HEK293 (cell line): ENCODE measurements around the gene TMCC2.

Source experiments
- CTCF ChIA-PET: fragments of 350-600 bp; formaldehyde crosslinking; extraction: SDS; loops from one replicate; lab custom pipeline; 2021; ENCODE audit warnings: antibody characterized with exemption; lab: Yijun Ruan, JAX
- POLR2A ChIA-PET: fragments of 300-600 bp; formaldehyde crosslinking; extraction: SDS; loops from one replicate; lab custom pipeline; 2020; ENCODE audit warnings: antibody characterized with exemption, inconsistent platforms; lab: Yijun Ruan, JAX
- H3K27ac ChIP-seq: fragments of 200-500 bp; sonication (Bioruptor generic); 2 replicates; pipeline ENCODE4 v1.5.1; 2014; ENCODE audit warnings: low read depth, low read length, control low read depth, inconsistent platforms; ENCODE audit errors: extremely low read depth
- H3K36me3 ChIP-seq, 2 experiments: fragments of 200-500 bp in 1 of 2; sonication (Bioruptor generic) in 1 of 2; 1 replicate in 1 of 2; 2 replicates in 1 of 2; pipeline ENCODE4 v1.5.1; 2014 to 2017; ENCODE audit warnings: inconsistent platforms in 2 of 2, low read length in 2 of 2; ENCODE audit not compliant: control insufficient read depth in 2 of 2, insufficient read depth in 1 of 2
- H3K4me1 ChIP-seq: fragments of 200-500 bp; sonication (Bioruptor generic); 2 replicates; pipeline ENCODE4 v1.5.1; 2014; ENCODE audit warnings: mild to moderate bottlenecking, low read length, inconsistent platforms; ENCODE audit not compliant: control insufficient read depth, insufficient read depth
- H3K4me3 ChIP-seq: 2 replicates; pipeline ENCODE4 v1.5.1; 2011; ENCODE audit warnings: low read depth, mild to moderate bottlenecking, control low read depth, low read length, moderate library complexity
- H3K9me3 ChIP-seq: fragments of 200-500 bp; sonication (Bioruptor generic); 2 replicates; pipeline ENCODE4 v1.5.1; 2014; ENCODE audit warnings: low read depth, low read length, inconsistent platforms; ENCODE audit not compliant: control insufficient read depth, insufficient read depth
- GLIS1 ChIP-seq: fragments of 450-650 bp; formaldehyde crosslinking; IDR thresholded peaks from 2 replicates; pipeline ENCODE4 v1.5.1; 2016; ENCODE audit warnings: missing biosample characterization, missing genetic modification characterization
- HOXA7 ChIP-seq: sonication (generic); formaldehyde crosslinking; IDR thresholded peaks from 2 replicates; pipeline ENCODE4 v1.8.1; 2022; ENCODE audit warnings: missing genetic modification reagents, borderline replicate concordance
- KLF9 ChIP-seq: fragments of 450-650 bp; formaldehyde crosslinking; IDR thresholded peaks from 2 replicates; pipeline ENCODE4 v1.5.1; 2016; ENCODE audit warnings: missing biosample characterization, missing genetic modification characterization, low read depth
- PRDM1 ChIP-seq: fragments of 450-650 bp; formaldehyde crosslinking; IDR thresholded peaks from 2 replicates; pipeline ENCODE4; 2016; ENCODE audit warnings: missing biosample characterization, missing genetic modification characterization
- PRDM10 ChIP-seq: fragments of 450-650 bp; formaldehyde crosslinking; IDR thresholded peaks from 2 replicates; pipeline ENCODE4 v1.5.1; 2016; ENCODE audit warnings: missing biosample characterization, missing genetic modification characterization
- ZBTB10 ChIP-seq: fragments of 450-650 bp; formaldehyde crosslinking; IDR thresholded peaks from 2 replicates; pipeline ENCODE4 v1.5.1; 2016; ENCODE audit warnings: missing biosample characterization, missing genetic modification characterization
- ZBTB17 ChIP-seq: fragments of 450-650 bp; formaldehyde crosslinking; IDR thresholded peaks from 2 replicates; pipeline ENCODE4 v1.5.1; 2016; ENCODE audit warnings: missing biosample characterization, missing genetic modification characterization
- ZBTB48 ChIP-seq: fragments of 450-650 bp; formaldehyde crosslinking; IDR thresholded peaks from 2 replicates; pipeline ENCODE4 v1.5.1; 2016; ENCODE audit warnings: missing biosample characterization, missing genetic modification characterization
- ZFHX2 ChIP-seq: fragments of 450-650 bp; formaldehyde crosslinking; conservative IDR thresholded peaks from 2 replicates; pipeline ENCODE4 v1.5.1; 2016; ENCODE audit warnings: missing biosample characterization, missing genetic modification characterization
- ZNF266 ChIP-seq: fragments of 450-650 bp; formaldehyde crosslinking; IDR thresholded peaks from 2 replicates; pipeline ENCODE4 v1.5.1; 2016; ENCODE audit warnings: missing biosample characterization, missing genetic modification characterization, low read depth
- ZNF280D ChIP-seq: fragments of 450-650 bp; formaldehyde crosslinking; IDR thresholded peaks from 2 replicates; pipeline ENCODE4 v1.5.1; 2016; ENCODE audit warnings: missing biosample characterization, missing genetic modification characterization
- ZNF324 ChIP-seq: fragments of 450-650 bp; formaldehyde crosslinking; IDR thresholded peaks from 2 replicates; pipeline ENCODE4 v1.5.1; 2016; ENCODE audit warnings: missing biosample characterization, missing genetic modification characterization
- ZNF341 ChIP-seq: fragments of 450-650 bp; formaldehyde crosslinking; IDR thresholded peaks from 2 replicates; pipeline ENCODE4; 2016; ENCODE audit warnings: low read depth, missing biosample characterization, missing genetic modification characterization
- ZNF362 ChIP-seq: fragments of 450-650 bp; formaldehyde crosslinking; IDR thresholded peaks from 2 replicates; pipeline ENCODE4 v1.5.1; 2016; ENCODE audit warnings: missing biosample characterization, missing genetic modification characterization
- ZNF416 ChIP-seq: fragments of 450-650 bp; formaldehyde crosslinking; IDR thresholded peaks from 2 replicates; pipeline ENCODE4 v1.5.1; 2016; ENCODE audit warnings: missing biosample characterization, missing genetic modification characterization
- ZNF423 ChIP-seq: fragments of 450-650 bp; formaldehyde crosslinking; IDR thresholded peaks from 2 replicates; pipeline ENCODE4 v1.5.1; 2016; ENCODE audit warnings: missing biosample characterization, missing genetic modification characterization
- ZNF530 ChIP-seq: fragments of 450-650 bp; formaldehyde crosslinking; IDR thresholded peaks from 2 replicates; pipeline ENCODE4 v1.5.1; 2016; ENCODE audit warnings: low read depth, missing biosample characterization, missing genetic modification characterization
- ZNF561 ChIP-seq: fragments of 450-650 bp; IDR thresholded peaks from 2 replicates; pipeline ENCODE4 v1.5.1; 2018; ENCODE audit warnings: missing biosample characterization, missing genetic modification characterization, borderline replicate concordance
- ZNF596 ChIP-seq: fragments of 450-650 bp; IDR thresholded peaks from 2 replicates; pipeline ENCODE4 v1.5.0; 2018; ENCODE audit warnings: missing biosample characterization, mild to moderate bottlenecking, missing genetic modification characterization, moderate library complexity
- ZNF629 ChIP-seq: fragments of 450-650 bp; formaldehyde crosslinking; IDR thresholded peaks from 2 replicates; pipeline ENCODE4 v1.5.1; 2017; ENCODE audit warnings: missing biosample characterization, missing genetic modification characterization
- ZNF677 ChIP-seq: fragments of 450-650 bp; IDR thresholded peaks from 2 replicates; pipeline ENCODE4 v1.5.0; 2018; ENCODE audit warnings: missing biosample characterization, mild to moderate bottlenecking, missing genetic modification characterization, moderate library complexity
- ZNF692 ChIP-seq: fragments of 450-650 bp; formaldehyde crosslinking; IDR thresholded peaks from 2 replicates; pipeline ENCODE4 v1.5.1; 2016; ENCODE audit warnings: missing biosample characterization, missing genetic modification characterization
- ZNF701 ChIP-seq: fragments of 450-650 bp; formaldehyde crosslinking; IDR thresholded peaks from 2 replicates; pipeline ENCODE4 v1.5.1; 2016; ENCODE audit warnings: missing biosample characterization, missing genetic modification characterization

The TMCC2 gene

GRCh38 chr1:205247130-205247921 lies 19.6 kb downstream of the TMCC2 start (continued):
- TF ChIP-seq ZBTB10 (tag by site-specific recombination) (no peak), ZNF561 (tag by site-specific recombination) (no peak), ZBTB48 (tag by site-specific recombination) (peak; percentile 84), ZNF596 (tag by site-specific recombination) (no peak), PRDM1 (tag by site-specific recombination) (no peak), ZNF341 (no peak), ZNF324 (tag by site-specific recombination) (no peak), ZNF362 (tag by site-specific recombination) (no peak), ZNF530 (tag by site-specific recombination) (no peak), ZNF266 (tag by site-specific recombination) (no peak), ZFHX2 (tag by site-specific recombination) (0 out of 2 replicates have a peak, but pooled peaks have one; percentile 5), ZNF629 (peak; percentile 34; the same call in 1 of the 2 replicates), ZNF677 (no peak), ZNF423 (tag by site-specific recombination) (no peak), GLIS1 (peak; percentile 48; the same call in 1 of the 2 replicates), ZNF701 (no peak), ZNF280D (tag by site-specific recombination) (no peak)
- TF ChIP-seq, all 188 proteins: peak for 6

- POLR2A ChIA-PET: interaction anchor here (1.4 to 3.4 kb wide), 2 partner anchors 20 to 127 kb away, joined by 3 to 19 read pairs; partner anchors contain the start of genes RBBP5 and TMCC2
- CTCF ChIA-PET: interaction anchor here (0.7 to 14.6 kb wide), 3 partner anchors 19 to 188 kb away, joined by 3 to 253 read pairs (median 6); partner anchors contain the start of gene TMCC2
- Histone ChIP-seq H3K4me3 (no peak overlapping the region), H3K36me3 (no peaks in the 10 kb centered on the region), H3K27ac (peak overlapping the region; percentile 45), H3K4me1 (peaks cover 12% of the 10 kb centered on the region), H3K9me3 (no peaks in the 10 kb centered on the region)
- no peak for TF ChIP-seq HOXA7 (CRISPR knock-in tag)
- peak; percentile 53; the same call in 1 of the 2 replicates for TF ChIP-seq PRDM10 (tag by site-specific recombination)
- TF ChIP-seq ZNF692 (tag by site-specific recombination): 0 out of 2 replicates have a peak, but pooled peaks have one; percentile 22
- TF ChIP-seq ZBTB17 (tag by site-specific recombination): peak; percentile 85
- peak; percentile 31; the same call in 1 of the 2 replicates for TF ChIP-seq ZFHX2 (tag by site-specific recombination)
- peak; percentile 28; the same call in 1 of the 2 replicates for TF ChIP-seq KLF9 (tag by site-specific recombination)
- TF ChIP-seq ZNF416 (tag by site-specific recombination): no peak
Observed at GRCh38 chr1:205248793-205249601, 21.3 kb downstream of the TMCC2 start.
